SU-DHL-6 (cell line): ENCODE measurements around the gene TMCO4.
"Not testable (repeated sequence)": the region's sequence is repeated elsewhere in the genome, so short reads cannot be mapped to it uniquely, and the experiment has no call there.

Experiments
- H2AFZ ChIP-seq: fragments of 200-600 bp; sonication (generic); 2 replicates; pipeline ENCODE4 v1.6.1; 2014; ENCODE audit warnings: low read depth, mild to moderate bottlenecking, moderate library complexity, mixed read lengths, antibody characterized with exemption, low read length; ENCODE audit not compliant: severe bottlenecking
- H3F3A ChIP-seq: fragments of 200-600 bp; shearing (Covaris generic); 2 replicates; pipeline ENCODE4 v1.6.0; 2016; ENCODE audit warnings: antibody characterized with exemption, mild to moderate bottlenecking; ENCODE audit not compliant: insufficient read depth
- H3K27ac ChIP-seq: fragments of 200-600 bp; sonication (generic); 2 replicates; pipeline ENCODE4 v1.5.1; 2016; ENCODE audit warnings: low read depth, mild to moderate bottlenecking, low read length, moderate library complexity, mixed read lengths
- H3K27me3 ChIP-seq: fragments of 200-600 bp; sonication (generic), shearing (Covaris generic); 2 replicates; pipeline ENCODE4 v1.6.0; 2014; ENCODE audit warnings: mild to moderate bottlenecking, low read length
- H3K36me3 ChIP-seq: fragments of 200-600 bp; sonication (generic); 2 replicates; pipeline ENCODE4 v1.6.1; 2014; ENCODE audit warnings: mild to moderate bottlenecking, low read length, mixed read lengths
- H3K4me2 ChIP-seq: fragments of 300-600, 200-600 bp; shearing (Covaris generic), sonication (generic); 2 replicates; pipeline ENCODE4 v1.6.0; 2014; ENCODE audit warnings: low read length, low read depth, mild to moderate bottlenecking; ENCODE audit not compliant: poor library complexity, severe bottlenecking
- H3K4me3 ChIP-seq: fragments of 200-600 bp; sonication (generic); 2 replicates; pipeline ENCODE4 v1.5.1; 2014; ENCODE audit warnings: antibody characterized with exemption, low read length, mild to moderate bottlenecking, mixed read lengths; ENCODE audit not compliant: insufficient read depth, poor library complexity, severe bottlenecking
- H3K79me2 ChIP-seq: fragments of 200-600 bp; sonication (generic); 2 replicates; pipeline ENCODE4 v1.6.1; 2014; ENCODE audit warnings: mild to moderate bottlenecking, low read length, moderate library complexity; ENCODE audit not compliant: insufficient read depth
- H3K9ac ChIP-seq: fragments of 200-600 bp; sonication (generic); 2 replicates; pipeline ENCODE4 v1.7.0; 2014; ENCODE audit warnings: mild to moderate bottlenecking, low read length
- H3K9me2 ChIP-seq: fragments of 200-600 bp; sonication (generic); replicated peaks from 2 replicates; pipeline ENCODE4 v1.6.1; 2014; ENCODE audit warnings: low read length; ENCODE audit not compliant: insufficient read depth
- H3K9me3 ChIP-seq: fragments of 200-600 bp; sonication (generic); 2 replicates; pipeline ENCODE4 v1.6.1; 2014; ENCODE audit warnings: low read length, mixed read lengths; ENCODE audit not compliant: insufficient read depth
- H4K20me1 ChIP-seq: fragments of 200-600 bp; sonication (generic); 2 replicates; pipeline ENCODE4 v1.6.1; 2014; ENCODE audit warnings: low read depth, mild to moderate bottlenecking, antibody characterized with exemption, low read length, moderate library complexity, mixed read lengths
- CTCF ChIP-seq: fragments of 200-600 bp; sonication (generic); IDR thresholded peaks from one replicate; pipeline ENCODE4 v1.5.1; 2017; ENCODE audit warnings: antibody characterized with exemption, mild to moderate bottlenecking, low read length, moderate library complexity; ENCODE audit not compliant: insufficient read depth, poor library complexity, severe bottlenecking
- EZH2phosphoT487 ChIP-seq: fragments of 200-600 bp; sonication (generic), shearing (Covaris generic); conservative IDR thresholded peaks from 2 replicates; pipeline ENCODE4 v1.6.1; 2018; ENCODE audit warnings: mild to moderate bottlenecking, antibody characterized with exemption, low read length, moderate library complexity, mixed read lengths

TMCO4 gene

GRCh38 chr1:19637606-19638005, 162.1 kb downstream of the TMCO4 start:
- Histone ChIP-seq H3K9ac (no peak overlapping the region), H3K4me2 (no peak overlapping the region), H3K36me3 (no peaks in the 10 kb centered on the region), H3K79me2 (no peaks in the 10 kb centered on the region), H4K20me1 (no peaks in the 10 kb centered on the region), H2AFZ (no peak overlapping the region), H3K27me3 (no peaks in the 10 kb centered on the region), H3K9me2 (no peaks in the 10 kb centered on the region), H3K4me3 (no peak overlapping the region), H3K27ac (no peak overlapping the region), H3F3A (no peaks in the 10 kb centered on the region), H3K9me3 (no peaks in the 10 kb centered on the region)
- TF ChIP-seq EZH2phosphoT487 (no peak), CTCF (no peak)

GRCh38 chr1:19636749-19637148, 163.0 kb downstream of the TMCO4 start:
- H2AFZ ChIP-seq, H3K27ac ChIP-seq, H3K9me3 ChIP-seq, H3K9ac ChIP-seq, H4K20me1 ChIP-seq, H3K79me2 ChIP-seq, H3K36me3 ChIP-seq, H3K4me3 ChIP-seq, H3K9me2 ChIP-seq, H3K27me3 ChIP-seq, H3F3A ChIP-seq, H3K4me2 ChIP-seq: not testable (repeated sequence)

GRCh38 chr1:19636065-19636464, 163.7 kb downstream of the TMCO4 start:
- Histone ChIP-seq H3K9ac (no peak overlapping the region), H3K4me3 (no peak overlapping the region), H3K4me2 (no peak overlapping the region), H3F3A (no peaks in the 10 kb centered on the region), H4K20me1 (no peaks in the 10 kb centered on the region), H3K9me2 (no peaks in the 10 kb centered on the region), H3K27me3 (no peaks in the 10 kb centered on the region), H3K27ac (no peak overlapping the region), H2AFZ (no peak overlapping the region), H3K79me2 (no peaks in the 10 kb centered on the region), H3K9me3 (no peaks in the 10 kb centered on the region), H3K36me3 (no peaks in the 10 kb centered on the region)
- TF ChIP-seq EZH2phosphoT487 (no peak), CTCF (no peak)

DNA sequence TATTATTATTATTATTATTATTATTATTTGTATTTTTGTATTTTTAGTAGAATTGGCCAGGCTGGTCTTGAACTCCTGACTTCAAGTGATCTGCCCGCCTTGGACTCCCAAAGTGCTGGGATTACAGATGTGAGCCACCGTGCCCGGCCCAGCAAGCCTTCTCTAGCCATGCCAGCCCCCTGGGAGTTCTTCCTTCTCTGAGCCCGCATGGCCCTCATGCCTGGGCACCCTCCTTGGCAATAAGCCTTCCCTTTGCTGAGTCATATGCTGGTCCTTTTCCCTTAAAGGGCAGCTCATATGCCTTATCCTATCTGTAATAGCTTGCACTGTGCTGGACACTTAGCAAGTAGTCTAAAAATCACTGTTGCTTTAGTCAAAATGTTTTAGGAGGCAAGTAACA, 164.1 kb downstream of the TMCO4 start:
- H3K4me3 ChIP-seq, result no peak overlapping the region
- H3K9ac ChIP-seq, result no peak overlapping the region
- H3K36me3 ChIP-seq, result no peaks in the 10 kb centered on the region
- no peak overlapping the region for H3K27ac ChIP-seq
- no peaks in the 10 kb centered on the region for H3F3A ChIP-seq
- H3K27me3 ChIP-seq, result no peaks in the 10 kb centered on the region
- no peak overlapping the region for H3K4me2 ChIP-seq
- no peaks in the 10 kb centered on the region for H3K79me2 ChIP-seq
- H2AFZ ChIP-seq, result no peak overlapping the region
- TF ChIP-seq CTCF (no peak), EZH2phosphoT487 (no peak)
- H4K20me1 ChIP-seq, result no peaks in the 10 kb centered on the region
- no peaks in the 10 kb centered on the region for H3K9me3 ChIP-seq
- H3K9me2 ChIP-seq, result no peaks in the 10 kb centered on the region

DNA sequence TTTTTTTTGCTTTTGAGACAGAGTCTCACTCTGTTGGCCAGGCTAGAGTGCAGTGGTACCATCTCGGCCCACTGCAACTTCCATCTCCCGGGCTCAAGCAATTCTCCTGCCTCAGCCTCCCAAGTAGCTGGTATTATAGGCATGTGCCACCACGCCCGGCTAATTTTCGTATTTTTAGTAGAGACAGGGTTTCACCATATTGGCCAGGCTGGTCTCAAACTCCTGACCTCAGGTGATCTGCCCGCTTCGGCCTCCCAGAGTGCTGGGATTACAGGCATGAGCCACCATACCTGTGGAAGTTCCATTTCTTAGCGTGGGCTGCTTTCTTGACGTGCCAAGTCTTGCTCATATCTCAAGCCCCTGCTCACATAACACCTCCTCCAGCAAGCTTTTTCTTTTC, 164.7 kb downstream of the TMCO4 start:
- not testable (repeated sequence) for H4K20me1 ChIP-seq, H3K36me3 ChIP-seq

More for the DNA sequence above, 164.7 kb downstream of the TMCO4 start:
- not testable (repeated sequence) for H3F3A ChIP-seq, H3K27me3 ChIP-seq, H3K9me2 ChIP-seq, H3K79me2 ChIP-seq, H3K9ac ChIP-seq, H3K4me3 ChIP-seq, H3K9me3 ChIP-seq, H3K27ac ChIP-seq, H3K4me2 ChIP-seq, H2AFZ ChIP-seq
